K562 (cell line): Measurements from ENCODE around the gene APBA2.

Experiments used
- CGGBP1 ChIP-seq: fragments of 250-450 bp; sonication (Bioruptor Pico); IDR thresholded peaks from 2 replicates; pipeline ENCODE4 v1.9.0; 2021; ENCODE audit warnings: mild to moderate bottlenecking
- CTCF ChIP-seq, 3 experiments: IDR thresholded peaks in 2 of 3; conservative IDR thresholded peaks in 1 of 3; 2 replicates each; pipeline ENCODE4 v1.5.1; 2011 to 2012; ENCODE audit warnings: low read length in 3 of 3, mild to moderate bottlenecking in 3 of 3, control low read depth in 2 of 3, improper control_type of control experiment in 1 of 3, inconsistent platforms in 1 of 3, low read depth in 1 of 3, mixed read lengths in 1 of 3, moderate library complexity in 1 of 3; ENCODE audit not compliant: insufficient read depth in 2 of 3
- MAX ChIP-seq: sonication (generic); formaldehyde crosslinking; IDR thresholded peaks from 2 replicates; pipeline ENCODE4 v1.9.0; 2022; ENCODE audit warnings: mild to moderate bottlenecking, missing genetic modification reagents
- MAZ ChIP-seq, 2 experiments: fragments of 450-650 bp in 1 of 2; sonication (generic) in 1 of 2; formaldehyde crosslinking; IDR thresholded peaks in 1 of 2; conservative IDR thresholded peaks in 1 of 2; 2 replicates each; pipeline versions ENCODE4 v1.4.0 to v1.5.0; 2020; ENCODE audit warnings: mild to moderate bottlenecking in 1 of 2, missing genetic modification reagents in 1 of 2
- POLR2A ChIP-seq: fragments of 450-650 bp; conservative IDR thresholded peaks from 2 replicates; pipeline ENCODE4 v1.6.1; 2016
- RBFOX2 ChIP-seq: fragments of 200-400 bp; formaldehyde crosslinking; IDR thresholded peaks from 2 replicates; pipeline ENCODE4 v1.6.1; 2017; ENCODE audit warnings: low read depth, mild to moderate bottlenecking, low read length, moderate library complexity
- SAFB2 ChIP-seq: fragments of 200-400 bp; formaldehyde crosslinking; IDR thresholded peaks from 2 replicates; pipeline ENCODE4 v1.6.1; 2018; ENCODE audit warnings: borderline replicate concordance, low read length, low read depth, moderate library complexity; ENCODE audit not compliant: severe bottlenecking
- TEAD4 ChIP-seq, 2 experiments: sonication (generic) in 1 of 2; formaldehyde crosslinking in 1 of 2; IDR thresholded peaks; 2 replicates each; pipeline versions ENCODE4 v1.6.1 to v1.8.0; 2012 to 2022; ENCODE audit warnings: borderline replicate concordance in 1 of 2, inconsistent platforms in 1 of 2, low read length in 1 of 2, mild to moderate bottlenecking in 1 of 2, missing genetic modification reagents in 1 of 2
- ZNF764 ChIP-seq: fragments of 250-450 bp; sonication (Bioruptor Pico); IDR thresholded peaks from 2 replicates; pipeline ENCODE4 v1.4.0; 2020; ENCODE audit warnings: low read depth, mild to moderate bottlenecking, moderate library complexity

- TF ChIP-seq TEAD4 (IDR thresholded peaks at IDR 0.05; ENCODE audit: low read length) (no peak), TEAD4 (CRISPR knock-in tag; IDR thresholded peaks at IDR 0.05; ENCODE audit: borderline replicate concordance) (no peak), RBFOX2 (no peak), ZNF764 (CRISPR knock-in tag) (no peak), CGGBP1 (CRISPR knock-in tag) (no peak), CTCF (IDR thresholded peaks at IDR 0.05 in 2 of 3, conservative IDR thresholded peaks at IDR 0.05 in 1 of 3; ENCODE audit: insufficient read depth in 2 of 3, low read depth in 1 of 3, low read length in 3 of 3) (no peak), MAX (CRISPR knock-in tag) (no peak), POLR2A (no peak), MAZ (CRISPR knock-in tag; conservative IDR thresholded peaks at IDR 0.05 in 1 of 2, IDR thresholded peaks at IDR 0.05 in 1 of 2) (no peak), SAFB2 (no peak)
Observed at GRCh38 chr15:29018995-29019976, 133.5 kb downstream of the APBA2 start.
